ENCODE data around the gene EIF3B.
"Not testable (repeated sequence)": the region's sequence is repeated elsewhere in the genome, so short reads cannot be mapped to it uniquely, and the experiment has no call there.

EIF3B gene

DNA sequence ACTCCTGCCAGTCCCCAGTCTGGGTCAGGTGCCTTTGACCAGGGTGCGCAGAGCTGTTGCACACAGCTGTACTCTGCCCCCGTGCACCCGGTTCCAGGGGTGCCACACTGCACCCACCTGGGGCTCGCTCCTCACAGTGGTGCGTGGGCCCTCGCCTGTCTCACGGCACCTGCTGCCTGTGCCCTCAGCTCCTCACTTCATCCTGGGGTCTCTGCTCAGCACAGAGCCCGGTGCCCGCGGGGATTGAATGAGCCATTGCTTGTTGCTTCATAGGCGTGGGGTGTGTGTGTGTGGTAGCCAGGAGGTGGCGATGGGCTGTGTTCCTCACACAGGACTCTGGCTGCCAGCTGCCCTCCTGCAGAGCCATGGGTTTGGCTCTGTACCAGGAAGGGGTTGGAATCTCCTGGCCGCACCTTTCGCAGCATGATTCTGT is 18.5 kb downstream of the EIF3B start:
- in situ Hi-C loops (cut with HindIII; ENCODE audit: low pct_ligation_motif_present, low pct_unique_long_range_greater_than_20kb, low sequenced_read_pairs) = no loop called here
- DNase-seq = peak; percentile 17

DNA sequence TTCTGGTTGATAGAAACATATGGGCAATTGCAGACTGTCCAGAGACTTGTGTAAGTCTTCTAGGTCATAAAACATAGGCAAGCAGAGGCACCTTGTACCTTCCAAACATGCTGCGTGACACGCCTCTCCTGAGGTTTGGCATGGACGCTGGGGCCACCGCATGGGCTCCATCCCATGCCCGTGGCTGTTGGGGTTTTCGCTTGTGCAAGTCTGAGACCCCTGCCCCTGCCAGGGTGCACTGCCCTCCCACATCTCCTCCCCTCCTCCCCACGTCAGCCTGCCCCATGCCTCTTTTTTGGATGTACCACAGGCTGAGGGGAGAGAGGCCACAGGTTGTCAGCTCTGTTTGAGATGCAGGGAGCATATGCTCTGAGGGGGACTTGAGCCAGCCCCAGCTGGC is 19.0 kb downstream of the EIF3B start:
- in situ Hi-C loops (cut with HindIII; ENCODE audit: low pct_ligation_motif_present, low pct_unique_long_range_greater_than_20kb, low sequenced_read_pairs) = no loop called here
- DNase-seq = no peak

DNA sequence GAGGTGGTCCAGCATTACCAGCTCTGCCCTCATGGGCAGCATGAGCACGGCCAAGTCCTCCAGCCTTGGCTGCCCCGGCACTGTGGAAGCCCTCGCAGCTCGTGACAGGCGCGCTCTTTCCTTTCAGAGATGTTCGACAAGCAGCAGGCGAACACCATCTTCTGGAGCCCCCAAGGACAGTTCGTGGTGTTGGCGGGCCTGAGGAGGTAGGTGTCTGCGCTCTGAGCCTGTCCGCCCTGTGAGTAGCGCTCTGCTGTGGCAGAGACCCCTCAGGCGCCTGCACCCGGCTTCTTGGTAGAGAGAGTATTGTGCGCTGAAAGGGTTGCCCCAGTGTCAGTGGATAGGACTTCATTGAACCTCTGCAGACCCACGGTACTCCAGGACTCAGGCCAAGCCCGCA is 19.8 kb downstream of the EIF3B start:
- no peak for DNase-seq
- in situ Hi-C loops (cut with HindIII; ENCODE audit: low pct_ligation_motif_present, low pct_unique_long_range_greater_than_20kb, low sequenced_read_pairs) = no loop called here

DNA sequence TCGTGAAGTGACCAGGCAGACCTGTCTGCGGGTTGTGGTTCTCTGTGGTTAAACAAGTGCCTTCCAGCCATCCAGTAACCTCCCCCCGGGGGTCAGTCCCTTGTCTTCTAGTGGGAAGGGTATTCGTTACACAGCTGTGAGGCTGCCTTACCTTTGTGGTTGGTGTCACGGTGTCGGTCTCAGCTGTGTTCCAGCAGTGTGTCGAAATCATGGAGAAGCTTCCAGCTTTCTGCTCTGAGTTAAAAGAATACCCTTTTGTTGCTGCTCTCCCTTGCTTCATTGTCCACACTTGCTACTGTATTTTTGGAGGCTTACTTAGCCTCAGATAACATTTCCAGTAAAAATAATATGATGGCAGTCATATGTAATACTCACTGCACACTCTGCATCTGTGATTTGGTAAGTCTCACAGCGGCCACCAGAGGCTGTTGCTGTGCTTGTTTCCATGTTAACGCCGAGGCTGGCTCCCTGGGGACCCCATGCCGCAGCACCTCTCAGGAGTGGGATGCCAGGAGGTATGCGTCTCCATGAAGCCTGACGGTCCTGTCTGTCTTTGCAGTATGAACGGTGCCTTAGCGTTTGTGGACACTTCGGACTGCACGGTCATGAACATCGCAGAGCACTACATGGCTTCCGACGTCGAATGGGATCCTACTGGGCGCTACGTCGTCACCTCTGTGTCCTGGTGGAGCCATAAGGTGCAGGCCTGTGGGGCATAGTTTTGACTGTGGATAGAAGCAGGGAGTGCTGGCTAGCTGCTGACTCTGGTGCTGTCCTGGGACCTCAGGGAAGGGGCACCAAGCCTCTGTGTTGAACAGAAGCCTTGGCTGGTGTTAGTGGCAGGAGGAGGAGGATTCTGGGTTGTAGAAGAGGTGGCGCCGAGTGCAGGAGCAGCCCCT is 20.5 kb downstream of the EIF3B start:
- DNase-seq = no peak
- in situ Hi-C loops (cut with HindIII; ENCODE audit: low pct_ligation_motif_present, low pct_unique_long_range_greater_than_20kb, low sequenced_read_pairs) = no loop called here

DNA sequence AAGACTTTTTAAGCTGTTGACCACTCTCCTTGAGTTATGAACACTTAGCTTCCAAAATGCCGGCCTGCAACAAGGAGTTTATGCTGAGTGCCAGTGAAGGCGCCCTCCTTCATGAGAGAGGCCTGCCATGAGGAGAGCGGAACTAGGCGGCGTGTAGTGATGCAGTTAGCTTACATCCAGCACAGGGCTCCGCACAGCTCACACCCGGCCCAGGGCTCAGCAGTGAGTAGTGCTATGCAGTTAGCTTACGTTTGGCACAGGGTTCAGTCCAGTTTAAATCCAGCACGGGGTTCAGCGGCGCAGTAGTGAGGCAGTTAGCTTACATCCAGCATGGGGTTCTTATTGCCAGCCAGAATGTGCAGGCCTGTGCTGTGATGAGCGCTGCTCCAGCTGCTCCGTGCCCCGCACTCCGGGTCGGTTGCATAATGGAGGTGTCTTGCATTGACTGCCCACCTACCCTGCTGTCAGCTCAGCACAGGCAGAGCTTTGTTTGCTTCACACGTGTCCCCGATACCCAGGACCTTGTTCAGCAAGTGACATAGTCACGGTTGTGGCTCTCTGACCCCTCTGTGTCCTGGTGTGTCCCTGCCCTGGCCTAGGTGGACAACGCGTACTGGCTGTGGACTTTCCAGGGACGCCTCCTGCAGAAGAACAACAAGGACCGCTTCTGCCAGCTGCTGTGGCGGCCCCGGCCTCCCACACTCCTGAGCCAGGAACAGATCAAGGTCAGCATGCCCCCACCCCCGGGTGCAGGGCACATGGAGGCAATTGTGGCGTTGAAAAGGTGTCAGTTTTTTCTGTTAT is 21.9 kb downstream of the EIF3B start:
- DNase-seq = no peak
- in situ Hi-C loops (cut with HindIII; ENCODE audit: low pct_ligation_motif_present, low pct_unique_long_range_greater_than_20kb, low sequenced_read_pairs) = no loop called here

DNA sequence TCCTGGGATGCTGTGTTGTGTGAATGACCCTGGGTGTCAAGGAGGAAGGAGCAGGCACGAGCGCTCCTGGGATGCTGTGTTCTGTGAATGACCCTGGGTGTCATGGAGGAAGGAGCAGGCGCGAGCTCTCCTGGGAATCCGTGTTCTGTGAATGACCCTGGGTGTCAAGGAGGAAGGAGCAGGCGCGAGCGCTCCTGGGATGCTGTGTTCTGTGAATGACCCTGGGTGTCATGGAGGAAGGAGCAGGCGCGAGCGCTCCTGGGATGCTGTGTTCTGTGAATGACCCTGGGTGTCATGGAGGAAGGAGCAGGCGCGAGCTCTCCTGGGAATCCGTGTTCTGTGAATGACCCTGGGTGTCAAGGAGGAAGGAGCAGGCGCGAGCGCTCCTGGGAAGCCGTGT is 22.9 kb downstream of the EIF3B start:
- in situ Hi-C loops (cut with HindIII; ENCODE audit: low pct_ligation_motif_present, low pct_unique_long_range_greater_than_20kb, low sequenced_read_pairs); DNase-seq: not testable (repeated sequence)

DNA sequence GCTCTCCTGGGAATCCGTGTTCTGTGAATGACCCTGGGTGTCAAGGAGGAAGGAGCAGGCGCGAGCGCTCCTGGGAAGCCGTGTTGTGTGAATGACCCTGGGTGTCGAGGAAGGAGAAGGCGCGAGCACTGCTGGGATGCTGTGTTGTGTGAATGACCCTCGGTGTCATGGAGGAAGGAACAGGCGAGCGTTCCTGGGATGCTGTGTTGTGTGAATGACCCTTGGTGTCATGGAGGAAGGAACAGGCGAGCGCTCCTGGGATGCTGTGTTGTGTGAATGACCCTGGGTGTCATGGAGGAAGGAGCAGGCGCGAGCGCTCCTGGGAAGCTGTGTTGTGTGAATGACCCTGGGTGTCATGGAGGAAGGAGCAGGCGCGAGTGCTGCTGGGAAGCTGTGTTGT is 23.5 kb downstream of the EIF3B start:
- in situ Hi-C loops (cut with HindIII; ENCODE audit: low pct_ligation_motif_present, low pct_unique_long_range_greater_than_20kb, low sequenced_read_pairs); DNase-seq: not testable (repeated sequence)

DNA sequence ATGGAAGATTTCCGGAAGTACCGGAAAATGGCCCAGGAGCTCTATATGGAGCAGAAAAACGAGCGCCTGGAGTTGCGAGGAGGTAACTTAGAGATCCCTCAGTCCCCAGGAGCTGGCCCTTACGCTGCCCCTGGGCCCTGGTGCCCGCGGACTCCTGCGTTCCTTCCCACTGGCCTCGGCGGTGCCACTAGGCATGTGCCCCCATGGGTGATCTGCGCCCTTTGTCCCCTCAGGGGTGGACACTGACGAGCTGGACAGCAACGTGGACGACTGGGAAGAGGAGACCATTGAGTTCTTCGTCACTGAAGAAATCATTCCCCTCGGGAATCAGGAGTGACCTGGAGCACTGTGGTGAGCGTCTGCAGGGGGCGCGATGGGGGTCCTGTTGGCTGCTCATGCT is 24.5 kb downstream of the EIF3B start:
- in situ Hi-C loops (cut with HindIII; ENCODE audit: low pct_ligation_motif_present, low pct_unique_long_range_greater_than_20kb, low sequenced_read_pairs) = no loop called here
- DNase-seq = no peak

DNA sequence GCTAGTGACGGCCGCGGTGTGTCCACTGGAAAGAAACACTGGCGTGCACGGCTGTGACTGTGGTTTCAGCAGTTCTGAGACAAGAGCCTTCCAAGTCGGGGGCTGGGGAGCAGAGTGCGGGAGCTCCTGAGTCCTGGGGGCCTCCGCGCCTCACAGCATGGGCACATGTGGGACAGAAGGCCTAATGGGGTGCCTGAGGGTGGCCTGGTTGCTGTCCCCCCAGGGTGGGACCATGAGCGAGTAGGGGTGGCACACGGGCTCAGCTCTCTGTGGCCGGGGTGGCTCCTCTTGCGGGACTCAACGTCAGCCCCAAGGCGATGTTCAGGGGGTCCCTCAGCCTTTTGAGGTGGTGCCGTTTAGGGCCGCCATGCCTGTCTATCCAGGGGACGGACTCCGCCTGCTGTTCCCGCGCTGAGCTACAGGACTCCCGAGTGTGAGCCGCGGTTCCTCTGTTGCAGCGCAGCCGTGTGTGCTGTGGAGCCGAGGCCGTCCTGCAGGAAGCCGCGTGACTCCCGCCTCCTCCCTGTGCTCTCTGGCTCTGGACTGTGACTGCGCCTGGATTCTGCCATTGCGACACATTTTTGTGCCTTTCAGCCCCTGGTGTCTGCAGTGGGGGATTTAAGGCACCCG is 25.3 kb downstream of the EIF3B start:
- no peak for DNase-seq

DNA sequence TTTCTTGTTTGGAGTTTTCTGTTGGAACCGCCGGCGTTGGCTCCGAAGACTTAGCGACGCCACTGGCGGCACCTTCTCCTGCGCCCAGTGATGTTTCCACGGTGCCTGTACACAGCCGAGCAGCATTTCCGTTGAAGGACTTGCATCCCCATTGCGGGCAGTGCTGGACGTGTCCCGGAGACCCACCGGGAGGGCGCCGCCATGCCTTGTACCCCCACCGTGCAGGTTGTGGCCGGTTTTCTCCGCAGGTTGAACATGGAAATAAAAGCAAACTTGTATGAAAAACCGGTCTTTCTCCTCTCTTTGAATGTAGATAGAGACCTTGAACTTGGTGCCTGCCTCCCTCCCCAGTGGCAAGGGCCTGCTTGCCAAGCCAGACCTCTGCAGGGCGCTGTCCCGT is 25.8 kb downstream of the EIF3B start:
- DNase-seq = no peak
- in situ Hi-C loops (cut with HindIII; ENCODE audit: low pct_ligation_motif_present, low pct_unique_long_range_greater_than_20kb, low sequenced_read_pairs) = no loop called here

More for the DNA sequence above, 25.3 kb downstream of the EIF3B start:
- in situ Hi-C loops (cut with HindIII; ENCODE audit: low pct_ligation_motif_present, low pct_unique_long_range_greater_than_20kb, low sequenced_read_pairs) = no loop called here

DNA sequence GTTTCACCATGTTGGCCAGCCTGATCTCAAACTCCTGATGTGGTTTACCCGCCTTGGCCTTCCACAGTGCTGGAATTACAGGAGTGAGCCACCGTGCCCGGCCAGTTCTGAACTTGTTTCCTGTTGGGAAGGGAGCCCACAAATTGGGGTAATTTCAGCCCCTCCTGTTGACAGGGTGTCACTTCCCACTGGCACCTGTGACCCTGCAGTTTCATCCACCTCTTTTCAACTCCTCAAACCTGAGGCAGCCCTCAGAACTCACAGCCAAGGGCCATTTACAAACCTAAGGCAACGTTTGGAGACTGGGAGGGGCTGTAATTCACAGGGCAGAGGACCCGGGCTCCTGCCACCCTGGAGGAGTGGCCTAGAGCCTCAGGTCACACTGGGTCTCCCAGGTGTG is 26.6 kb downstream of the EIF3B start:
- in situ Hi-C loops (cut with HindIII; ENCODE audit: low pct_ligation_motif_present, low pct_unique_long_range_greater_than_20kb, low sequenced_read_pairs) = no loop called here
- no peak for DNase-seq

DNA sequence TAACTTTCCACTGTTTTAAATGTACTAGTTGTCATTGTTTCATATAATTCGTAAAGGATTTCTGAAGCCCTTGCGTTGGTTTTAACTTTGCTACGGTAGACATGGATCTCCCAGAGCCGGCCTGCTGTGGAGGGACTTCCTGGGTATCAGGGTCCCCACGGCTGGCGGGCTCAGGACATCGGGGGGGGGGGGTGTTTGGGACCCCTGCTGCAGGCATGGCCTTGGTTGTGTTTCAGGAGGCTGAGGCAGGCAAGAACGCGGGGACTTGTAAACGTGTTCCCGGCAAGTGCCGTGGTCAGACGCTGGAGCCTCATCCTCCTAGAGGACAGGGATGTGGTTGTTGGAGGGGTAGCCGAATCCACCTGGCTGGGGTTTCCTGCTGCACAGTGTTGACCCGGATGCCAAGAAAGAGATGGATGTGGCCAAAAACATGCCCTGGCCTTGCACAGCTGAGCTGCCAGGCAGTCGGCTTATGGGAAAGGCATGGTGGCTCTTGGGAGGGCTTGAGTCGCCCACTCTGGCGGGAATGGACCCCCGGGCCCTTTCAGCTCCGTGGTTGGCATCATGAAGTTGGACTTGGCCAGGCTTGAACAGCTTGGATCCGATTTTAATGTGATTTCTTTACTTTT is 27.4 kb downstream of the EIF3B start:
- DNase-seq = no peak
- in situ Hi-C loops (cut with HindIII; ENCODE audit: low pct_ligation_motif_present, low pct_unique_long_range_greater_than_20kb, low sequenced_read_pairs) = no loop called here

DNA sequence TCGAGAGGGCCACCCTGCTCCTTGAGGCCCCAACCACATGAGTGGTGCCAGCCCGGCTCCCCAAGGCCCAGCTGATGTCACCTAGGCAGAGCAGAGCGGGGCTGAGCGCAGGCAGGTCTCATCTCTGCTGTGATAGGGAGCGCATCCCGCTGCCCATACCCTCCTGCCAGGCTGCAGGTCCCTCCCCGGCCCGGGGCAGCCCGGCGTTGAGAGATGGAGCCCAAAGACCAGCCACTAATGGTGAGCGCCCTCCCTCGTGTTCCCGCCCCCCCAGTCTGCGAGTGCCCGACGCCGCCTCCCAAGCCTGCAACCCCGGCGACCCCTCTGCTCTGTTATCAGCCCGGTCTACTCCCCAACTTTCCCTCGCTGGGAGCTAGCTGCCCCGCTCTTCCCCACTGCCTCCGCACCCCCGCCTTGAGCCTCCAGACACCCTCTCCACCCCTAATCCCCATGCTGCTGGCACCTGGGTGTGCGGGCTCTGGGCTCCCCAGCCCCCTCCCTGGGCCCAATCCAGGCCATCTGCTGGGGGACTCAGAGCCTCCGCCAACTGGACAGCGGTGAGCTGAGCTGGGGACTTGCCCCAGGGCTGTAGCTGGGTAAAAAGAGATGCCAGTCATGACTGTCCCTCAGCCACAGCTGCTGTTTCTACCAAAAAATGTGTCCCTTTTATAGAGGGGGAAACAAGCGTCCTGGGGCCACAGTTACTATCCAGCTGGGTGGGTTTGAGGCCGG is 29.1 kb downstream of the EIF3B start:
- in situ Hi-C loops (cut with HindIII; ENCODE audit: low pct_ligation_motif_present, low pct_unique_long_range_greater_than_20kb, low sequenced_read_pairs) = no loop called here
- DNase-seq = no peak

DNA sequence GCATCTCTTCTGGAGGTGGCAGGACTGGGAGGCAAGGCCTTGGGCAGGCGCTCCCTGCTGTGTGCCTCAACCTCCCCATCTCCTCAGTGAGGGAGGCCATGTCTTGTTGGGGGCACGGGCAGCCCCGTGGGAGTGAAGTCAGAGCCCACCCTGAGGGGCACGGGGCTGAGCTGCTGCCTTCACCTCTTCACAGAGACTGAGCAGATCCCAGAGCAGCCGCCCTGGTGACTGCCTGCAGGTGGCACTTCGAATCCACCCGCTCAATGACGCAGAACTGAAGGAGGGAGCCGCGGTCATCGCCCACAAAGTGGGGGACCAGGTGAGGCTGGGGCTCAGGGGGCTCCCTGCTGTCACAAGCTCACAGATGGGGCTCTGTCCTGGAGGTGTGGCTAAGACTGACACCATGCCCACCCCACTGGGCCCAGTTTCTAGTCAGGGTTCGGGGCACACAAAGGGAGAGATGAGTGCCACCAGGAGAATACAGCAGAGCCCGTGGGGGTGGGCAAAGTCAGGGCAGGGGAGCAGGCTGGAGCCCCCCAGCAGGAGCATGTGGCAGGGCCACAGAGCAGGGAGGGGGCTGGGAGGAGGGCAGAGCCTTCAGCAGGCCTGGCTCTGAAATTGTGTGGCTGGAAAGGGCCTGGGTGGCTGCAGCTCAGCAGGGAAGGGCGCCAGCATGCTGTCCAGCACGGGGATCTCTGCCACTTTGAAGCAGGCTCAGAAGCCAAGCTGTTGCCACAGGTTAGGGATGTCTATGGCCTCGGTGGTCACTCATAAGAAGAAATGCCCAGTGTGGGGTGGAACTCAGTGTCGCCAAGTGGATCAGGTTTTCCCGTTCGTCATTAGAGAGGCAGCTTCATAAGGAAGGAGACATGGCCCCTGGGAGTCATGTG is 30.0 kb downstream of the EIF3B start:
- DNase-seq = no peak
- in situ Hi-C loops (cut with HindIII; ENCODE audit: low pct_ligation_motif_present, low pct_unique_long_range_greater_than_20kb, low sequenced_read_pairs) = no loop called here

DNA sequence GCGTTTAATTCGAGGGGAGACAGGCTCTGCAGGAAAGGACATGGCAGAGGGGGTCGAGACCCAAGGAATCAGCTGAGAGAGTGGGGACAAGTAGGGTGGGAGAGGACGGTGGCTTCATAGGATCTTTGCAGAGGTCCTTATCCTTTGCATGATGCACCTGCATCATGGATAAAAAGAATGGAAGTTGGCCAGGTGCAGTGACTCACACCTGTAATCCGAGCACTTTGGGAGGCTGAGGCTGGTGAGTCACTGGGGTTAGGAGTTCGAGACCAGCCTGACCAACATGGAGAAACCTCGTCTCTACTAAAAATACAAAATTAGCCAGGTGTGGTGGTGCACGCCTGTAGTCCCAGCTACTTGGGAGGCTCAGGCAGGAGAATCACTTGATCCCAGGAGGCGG is 31.5 kb downstream of the EIF3B start:
- DNase-seq = not testable (repeated sequence)

DNA sequence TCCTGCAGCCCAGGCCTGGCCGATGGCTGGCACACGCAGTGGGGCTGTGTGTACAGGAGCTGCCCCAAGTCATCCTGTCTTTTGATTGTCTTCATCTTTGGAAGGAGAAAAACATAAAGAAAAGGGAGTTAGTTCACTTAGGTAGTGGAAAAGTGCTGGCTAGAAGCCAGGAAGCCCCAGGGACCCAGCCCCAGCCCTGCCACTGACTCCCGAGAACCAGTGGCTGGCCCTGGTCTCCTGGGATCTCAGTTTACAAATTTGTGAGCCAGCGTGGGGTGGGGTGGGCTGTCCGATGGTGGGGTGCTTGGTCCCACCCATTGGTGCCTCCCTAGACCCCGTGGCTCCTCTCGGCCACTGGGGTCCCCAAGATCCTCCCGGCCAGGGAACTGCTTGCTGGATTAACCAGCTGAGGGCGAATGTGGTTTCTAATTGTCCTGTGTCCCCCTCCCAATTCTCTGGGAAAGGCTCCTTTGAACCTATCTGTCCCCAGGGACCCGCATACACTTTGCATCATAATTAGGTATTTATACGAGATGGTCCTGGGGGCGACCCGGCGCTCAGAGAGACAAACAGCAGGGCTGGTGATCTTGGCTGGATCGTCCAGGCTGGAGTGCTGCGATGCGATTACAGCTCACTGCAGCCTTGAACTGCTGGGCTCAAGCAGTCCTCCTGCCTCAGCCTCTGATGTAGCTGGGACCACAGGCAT is 32.5 kb downstream of the EIF3B start:
- in situ Hi-C loops (cut with HindIII; ENCODE audit: low pct_ligation_motif_present, low pct_unique_long_range_greater_than_20kb, low sequenced_read_pairs) = no loop called here
- no peak for DNase-seq

More for the DNA sequence above, 31.5 kb downstream of the EIF3B start:
- in situ Hi-C loops (cut with HindIII; ENCODE audit: low pct_ligation_motif_present, low pct_unique_long_range_greater_than_20kb, low sequenced_read_pairs) = not testable (repeated sequence)

All from ACHN (cell line).